ENCODE data around the gene HOXB4.

GRCh38 chr17:48577330-48577945 lies 712 bp downstream of the HOXB4 start:
- no peak for TF ChIP-seq CTCF (conservative IDR thresholded peaks at IDR 0.05; ENCODE audit: low read depth, low read length)
- TF ChIP-seq MAZ (IDR thresholded peaks at IDR 0.05; ENCODE audit: borderline replicate concordance, low read depth, low read length): 0 out of 2 replicates have a peak, but pooled peaks have one; percentile 15
- TF ChIP-seq ELK1 (IDR thresholded peaks at IDR 0.05; ENCODE audit: borderline replicate concordance, low read depth, low read length): no peak
- TF ChIP-seq RFX5 (IDR thresholded peaks at IDR 0.05; ENCODE audit: low read depth, low read length): no peak
- TF ChIP-seq SMC3 (IDR thresholded peaks at IDR 0.05; ENCODE audit: low read depth, low read length): no peak
- no peak for TF ChIP-seq MXI1 (IDR thresholded peaks at IDR 0.05; ENCODE audit: borderline replicate concordance, low read depth, low read length)
- TF ChIP-seq CEBPB (IDR thresholded peaks at IDR 0.05; ENCODE audit: low read depth, low read length): no peak
- TF ChIP-seq POLR2A (IDR thresholded peaks at IDR 0.05; ENCODE audit: low read depth, low read length): peak; percentile 71
- no peak for TF ChIP-seq USF2 (IDR thresholded peaks at IDR 0.05; ENCODE audit: low read depth, low read length)
- TF ChIP-seq RAD21 (IDR thresholded peaks at IDR 0.05; ENCODE audit: low read length): no peak
